CD4-positive, alpha-beta memory T cell (primary cell): Measurements from ENCODE around the gene ZMYM1. TPM values are rescaled to one million over a fixed set of nuclear protein-coding genes. Genes with fewer than 3 reads are reported as not detected.

Source experiments
- polyA plus RNA-seq, 2 donors: library from polyadenylated mRNA; unstranded; fragments of 300-500 nt; fragmentation: Illumina TruSeq; gene quantifications; one replicate each; pipeline ENCODE4 v1.2.3, GENCODE V29; 2021
- total RNA-seq, 2 experiments: library from RNA; stranded (reverse); gene quantifications; one replicate each; pipeline ENCODE4 v1.2.3, GENCODE V29; 2021

The ZMYM1 gene
- total and polyA plus RNA-seq, 4 experiments from 2014 or later: 10.0 to 25.9 (median 18.9) TPM

Other genes with a start within 250 kb of the ZMYM1 start
- gene SMIM12, start 219.6 kb upstream of the ZMYM1 start, total RNA-seq: 10 to 100 TPM; 32.0 to 35.5 TPM
- 100 to 1,000 TPM in 1 of 2 donors, 10 to 100 TPM in 1; 76.1 to 146 TPM for gene SMIM12, start 219.6 kb upstream of the ZMYM1 start, polyA plus RNA-seq
- 1 to 10 TPM; 1.5 TPM for gene DLGAP3, start 149.7 kb upstream of the ZMYM1 start, total RNA-seq
- under 1 TPM; 0.08 to 0.18 TPM for gene DLGAP3, start 149.7 kb upstream of the ZMYM1 start, polyA plus RNA-seq
- 10 to 100 TPM; 51.7 to 54.2 TPM for gene TMEM35B, start 94.0 kb upstream of the ZMYM1 start, total RNA-seq
- 100 to 1,000 TPM; 225 to 291 TPM for gene TMEM35B, start 94.0 kb upstream of the ZMYM1 start, polyA plus RNA-seq
- gene ZMYM6, start 47.4 kb upstream of the ZMYM1 start, total RNA-seq: 10 to 100 TPM; 42.9 to 45.8 TPM
- 1 to 10 TPM; 7.5 to 8.2 TPM for gene ZMYM6, start 47.4 kb upstream of the ZMYM1 start, polyA plus RNA-seq
- 100 to 1,000 TPM; 321 to 334 TPM for gene SFPQ, start 113.8 kb downstream of the ZMYM1 start, total RNA-seq
- gene SFPQ, start 113.8 kb downstream of the ZMYM1 start, polyA plus RNA-seq: 100 to 1,000 TPM in 1 of 2 donors, 10 to 100 TPM in 1; 63.3 to 154 TPM
- 10 to 100 TPM; 41.8 to 41.9 TPM for gene ZMYM4, start 189.3 kb downstream of the ZMYM1 start, total RNA-seq
- gene ZMYM4, start 189.3 kb downstream of the ZMYM1 start, polyA plus RNA-seq: 10 to 100 TPM; 13.8 to 27.2 TPM